Measurements from ENCODE around the gene FADS2.

Gene FADS2

GRCh38 chr11:61866231-61866957 lies 38.3 kb downstream of the FADS2 start:
- Histone ChIP-seq H3K36me3 (ENCODE audit: control insufficient read depth, low read length) (peaks cover 47% of the 10 kb centered on the region), H3K27me3 (ENCODE audit: control insufficient read depth, low read length) (no peaks in the 10 kb centered on the region), H4K20me1 (ENCODE audit: control insufficient read depth, insufficient read depth, low read depth, low read length) (peaks cover 4% of the 10 kb centered on the region), H3K4me1 (ENCODE audit: control insufficient read depth, low read length) (peaks cover 8% of the 10 kb centered on the region), H3F3A (ENCODE audit: control insufficient read depth, insufficient read depth) (0 out of 2 replicates have a peak, but pooled peaks cover 6% of the 10 kb centered on the region), H3K9me2 (replicated peaks; ENCODE audit: control insufficient read depth, low read length) (no peaks in the 10 kb centered on the region), H3K4me3 (ENCODE audit: low read length) (no peak overlapping the region), H3K9me3 (ENCODE audit: control insufficient read depth, insufficient read depth, low read length) (no peaks in the 10 kb centered on the region), H3K4me2 (ENCODE audit: low read length) (no peak overlapping the region), H3K27ac (ENCODE audit: low read depth, low read length) (no peak overlapping the region), H3K79me2 (ENCODE audit: control insufficient read depth, low read length) (no peaks in the 10 kb centered on the region)
- no peak for TF ChIP-seq EZH2phosphoT487 (IDR thresholded peaks at IDR 0.05; ENCODE audit: borderline replicate concordance, low read length)
- TF ChIP-seq CTCF (IDR thresholded peaks at IDR 0.05; ENCODE audit: low read depth, low read length, poor library complexity, severe bottlenecking), result no peak

GRCh38 chr11:61866958-61867343 lies 38.9 kb downstream of the FADS2 start:
- H3K4me3 ChIP-seq (ENCODE audit: low read length), result no peak overlapping the region
- no peaks in the 10 kb centered on the region for H3K27me3 ChIP-seq (ENCODE audit: control insufficient read depth, low read length)
- H3K79me2 ChIP-seq (ENCODE audit: control insufficient read depth, low read length), result no peaks in the 10 kb centered on the region
- no peak overlapping the region for H3K4me2 ChIP-seq (ENCODE audit: low read length)
- peaks cover 4% of the 10 kb centered on the region; the same call in 1 of the 2 replicates for H4K20me1 ChIP-seq (ENCODE audit: control insufficient read depth, insufficient read depth, low read depth, low read length)
- no peaks in the 10 kb centered on the region for H3K9me2 ChIP-seq (replicated peaks; ENCODE audit: control insufficient read depth, low read length)
- 0 out of 2 replicates have a peak, but pooled peaks cover 6% of the 10 kb centered on the region for H3F3A ChIP-seq (ENCODE audit: control insufficient read depth, insufficient read depth)
- H3K27ac ChIP-seq (ENCODE audit: low read depth, low read length), result no peak overlapping the region
- TF ChIP-seq CTCF (IDR thresholded peaks at IDR 0.05; ENCODE audit: low read depth, low read length, poor library complexity, severe bottlenecking) (no peak), EZH2phosphoT487 (IDR thresholded peaks at IDR 0.05; ENCODE audit: borderline replicate concordance, low read length) (no peak)
- H3K36me3 ChIP-seq (ENCODE audit: control insufficient read depth, low read length), result peaks cover 42% of the 10 kb centered on the region
- H3K4me1 ChIP-seq (ENCODE audit: control insufficient read depth, low read length), result peaks cover 14% of the 10 kb centered on the region
- no peaks in the 10 kb centered on the region for H3K9me3 ChIP-seq (ENCODE audit: control insufficient read depth, insufficient read depth, low read length)

GRCh38 chr11:61868571-61869428 lies 40.7 kb downstream of the FADS2 start:
- no peak overlapping the region for H3K4me3 ChIP-seq (ENCODE audit: low read length)
- H3K4me1 ChIP-seq (ENCODE audit: control insufficient read depth, low read length), result peaks cover 14% of the 10 kb centered on the region
- no peak overlapping the region for H3K27ac ChIP-seq (ENCODE audit: low read depth, low read length)
- peaks cover 4% of the 10 kb centered on the region; the same call in 1 of the 2 replicates for H4K20me1 ChIP-seq (ENCODE audit: control insufficient read depth, insufficient read depth, low read depth, low read length)
- H3K27me3 ChIP-seq (ENCODE audit: control insufficient read depth, low read length), result no peaks in the 10 kb centered on the region
- 0 out of 2 replicates have a peak, but pooled peaks cover 6% of the 10 kb centered on the region for H3F3A ChIP-seq (ENCODE audit: control insufficient read depth, insufficient read depth)
- H3K9me3 ChIP-seq (ENCODE audit: control insufficient read depth, insufficient read depth, low read length), result no peaks in the 10 kb centered on the region
- peaks cover 23% of the 10 kb centered on the region for H3K36me3 ChIP-seq (ENCODE audit: control insufficient read depth, low read length)
- H3K4me2 ChIP-seq (ENCODE audit: low read length), result no peak overlapping the region
- TF ChIP-seq EZH2phosphoT487 (IDR thresholded peaks at IDR 0.05; ENCODE audit: borderline replicate concordance, low read length) (no peak), CTCF (IDR thresholded peaks at IDR 0.05; ENCODE audit: low read depth, low read length, poor library complexity, severe bottlenecking) (no peak)
- no peaks in the 10 kb centered on the region for H3K9me2 ChIP-seq (replicated peaks; ENCODE audit: control insufficient read depth, low read length)
- H3K79me2 ChIP-seq (ENCODE audit: control insufficient read depth, low read length), result no peaks in the 10 kb centered on the region
